Mucosa of gallbladder (tissue), 1 donor: ENCODE results near the gene SLC4A7. TPM values are rescaled to one million over a fixed set of nuclear protein-coding genes. Genes with fewer than 3 reads are reported as not detected.
"Not testable (repeated sequence)": the region's sequence is repeated elsewhere in the genome, so short reads cannot be mapped to it uniquely, and the experiment has no call there.

Experiments used
- DNase-seq: peaks from one replicate; pipeline ENCODE4 v3.0.0-alpha.2; 2020; ENCODE audit warnings: low spot score
- total RNA-seq: library from RNA; stranded (reverse); gene quantifications from one replicate; pipeline ENCODE4 v1.2.1, GENCODE V29; 2021
- donor health status: DM: no; HTN: no; CAD: no.

SLC4A7 gene
- total RNA-seq, 1 donor from 2014 or later: 35.1 TPM

GRCh38 chr3:27429909-27430308 is 54.3 kb downstream of the SLC4A7 start:
- DNase-seq: no peak

DNA sequence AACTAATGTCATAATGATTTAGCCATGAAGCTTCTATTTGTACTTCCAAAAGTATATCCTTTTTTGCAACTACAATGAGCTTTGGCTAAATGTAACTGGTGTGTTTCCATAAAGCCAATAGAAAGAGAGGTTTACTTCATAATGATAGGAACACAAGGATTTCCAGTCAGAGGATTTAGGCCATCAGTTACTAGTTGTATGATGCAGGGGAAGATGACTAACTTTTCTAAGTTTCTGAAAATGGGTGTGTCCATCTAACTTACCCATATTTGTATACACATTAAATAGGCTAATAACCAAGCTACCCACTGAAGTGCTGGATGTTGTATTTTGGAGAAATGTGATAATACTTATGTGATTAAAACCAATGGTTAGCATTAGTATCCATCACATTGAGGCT is 55.7 kb downstream of the SLC4A7 start:
- no peak for DNase-seq

DNA sequence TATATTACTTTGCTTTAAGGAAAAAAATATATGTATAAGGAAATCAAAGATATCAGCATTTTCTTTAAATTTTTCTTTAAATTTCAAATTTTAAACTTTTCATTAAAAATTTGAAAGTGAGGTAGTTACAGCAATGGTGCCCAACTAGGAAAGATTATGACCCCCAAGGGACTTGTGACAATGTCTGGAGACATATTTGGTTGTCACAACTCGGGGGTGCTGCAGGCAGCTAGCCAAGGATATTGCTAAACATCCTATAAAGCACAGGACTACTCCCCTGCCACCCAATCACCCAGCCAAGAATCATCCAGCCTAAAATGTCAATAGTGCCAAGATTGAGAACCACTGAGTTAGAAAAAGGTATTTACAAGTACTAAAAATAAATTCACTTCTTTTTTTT is 57.3 kb downstream of the SLC4A7 start:
- no peak for DNase-seq

DNA sequence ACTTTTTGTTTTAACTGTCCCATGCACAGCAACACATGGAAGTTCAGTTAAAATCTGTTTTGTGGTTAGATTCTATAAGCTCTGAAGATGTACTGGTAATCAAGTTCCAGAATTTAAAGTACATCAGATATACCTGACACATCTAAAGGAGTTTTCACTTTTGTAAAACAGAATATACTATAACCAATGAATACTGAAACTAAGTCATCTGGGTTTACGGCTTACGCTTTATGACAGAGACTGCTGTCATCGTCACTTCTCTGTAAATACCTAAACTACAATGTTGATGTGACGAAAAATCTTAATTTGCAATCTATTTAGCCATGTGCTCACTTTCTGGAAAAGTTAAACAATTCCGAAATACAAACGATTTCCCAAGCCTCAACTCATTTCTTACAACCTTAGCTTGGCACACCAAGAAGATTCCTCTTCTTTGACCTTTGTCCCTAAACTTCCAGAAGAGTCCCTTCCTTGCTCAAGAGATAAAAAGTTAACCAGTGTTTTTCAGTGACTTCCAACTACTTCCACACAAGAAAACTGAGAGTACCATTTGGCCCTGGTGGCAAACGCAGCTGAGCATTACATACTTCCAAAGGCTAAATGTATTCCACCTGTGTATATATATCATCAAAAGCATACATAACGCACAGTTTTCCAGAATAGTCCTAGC is 58.2 kb downstream of the SLC4A7 start:
- no peak for DNase-seq

GRCh38 chr3:27424812-27425521 is 59.2 kb downstream of the SLC4A7 start:
- not testable (repeated sequence) for DNase-seq

GRCh38 chr3:27423463-27423862 is 60.7 kb downstream of the SLC4A7 start:
- DNase-seq: no peak

DNA sequence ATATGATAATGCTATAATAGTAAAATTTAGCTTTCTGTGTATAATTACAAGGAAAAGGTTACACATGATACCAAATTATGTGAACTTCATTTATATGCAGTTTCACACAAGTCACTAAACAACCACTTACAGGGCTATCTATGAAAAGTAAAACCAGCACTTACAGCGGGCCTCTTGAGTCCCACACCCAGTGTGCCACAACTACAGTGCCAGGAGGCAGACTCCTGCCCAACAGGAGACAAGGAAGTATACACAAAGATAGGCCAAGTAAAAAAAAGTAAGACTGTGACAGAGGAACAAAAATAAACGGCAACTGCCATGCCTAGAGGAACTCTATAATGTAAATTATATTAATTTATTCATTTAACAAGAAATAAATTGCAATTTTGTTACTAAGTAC is 61.6 kb downstream of the SLC4A7 start:
- no peak for DNase-seq

DNA sequence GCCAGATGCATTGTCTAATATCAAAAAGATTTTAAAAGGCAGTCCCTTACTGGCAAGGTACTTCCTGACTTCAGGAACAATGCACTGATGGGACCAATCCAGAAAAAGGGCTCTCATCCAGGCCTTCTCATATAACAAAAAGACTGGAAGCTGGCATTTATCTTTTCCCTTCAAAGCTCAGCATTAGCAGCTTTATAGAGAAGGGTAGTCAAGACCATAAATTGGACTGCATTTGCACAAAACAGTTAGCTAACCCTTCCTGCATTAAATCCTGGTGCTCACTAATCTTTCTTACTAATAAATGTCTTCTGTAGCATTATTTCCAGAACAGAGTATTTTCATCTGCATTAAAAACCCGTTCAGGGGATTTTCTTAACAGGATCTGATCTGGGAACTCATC is 69.0 kb downstream of the SLC4A7 start:
- DNase-seq: no peak

GRCh38 chr3:27392950-27393679 is 91.1 kb downstream of the SLC4A7 start:
- no peak for DNase-seq

DNA sequence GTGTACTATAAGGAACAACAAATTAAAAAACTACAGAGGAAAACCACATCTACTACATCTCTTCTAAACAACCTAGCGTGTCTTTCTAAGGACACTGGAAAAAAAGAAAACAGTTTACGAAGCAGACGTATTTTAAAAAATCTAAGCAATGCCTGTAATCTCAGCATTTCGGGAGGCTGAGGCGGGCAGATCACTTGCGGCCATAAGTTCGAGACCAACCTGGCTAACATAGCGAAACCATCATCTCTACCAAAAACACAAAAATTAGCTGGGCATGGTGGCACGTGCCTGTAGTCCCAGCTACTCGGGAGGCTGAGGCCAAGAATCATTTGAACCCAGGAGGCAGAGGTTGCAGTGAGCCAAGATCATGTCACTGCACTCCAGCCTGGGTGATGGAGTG is 91.8 kb downstream of the SLC4A7 start:
- not testable (repeated sequence) for DNase-seq

DNA sequence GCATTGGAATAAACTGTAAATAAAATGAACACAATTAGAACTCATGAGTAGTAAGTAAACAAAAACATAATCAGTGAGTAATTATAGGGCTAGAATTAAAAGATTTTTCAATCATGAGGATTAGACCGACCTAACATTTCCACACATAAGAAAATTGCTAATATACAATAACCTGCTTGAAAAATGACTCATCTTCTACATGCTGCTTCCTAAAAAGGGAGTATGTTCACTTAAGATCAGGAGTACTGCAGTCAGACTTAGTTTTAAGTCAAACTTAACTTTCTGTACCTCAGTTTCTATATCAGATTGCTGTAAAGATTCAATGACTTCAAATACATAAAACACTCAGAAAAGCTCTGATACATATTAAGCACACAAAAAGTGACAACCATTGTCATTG is 92.4 kb downstream of the SLC4A7 start:
- DNase-seq: no peak

- DNase-seq: no peak
Observed at GRCh38 chr3:27387625-27388024, 96.6 kb downstream of the SLC4A7 start.

DNA sequence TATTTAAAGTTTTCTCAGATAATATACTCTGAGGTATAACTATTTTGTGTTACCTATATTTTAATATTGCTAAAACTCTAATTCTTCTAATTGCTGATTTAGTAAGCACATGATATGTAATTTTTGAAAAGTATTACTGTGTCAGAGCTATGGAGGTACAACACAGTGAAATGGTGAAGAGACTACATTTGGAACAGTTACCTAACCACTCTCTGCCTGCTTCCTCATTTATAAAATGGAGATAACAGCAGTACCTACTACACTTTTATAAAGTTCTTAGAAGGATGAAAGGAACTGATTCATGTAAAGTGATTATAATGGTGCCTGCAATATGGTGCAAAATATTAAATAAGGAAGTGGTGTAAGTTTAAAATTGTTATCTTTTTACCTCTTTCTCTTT is 98.7 kb downstream of the SLC4A7 start:
- DNase-seq: no peak

GRCh38 chr3:27384191-27384590 is 100.0 kb downstream of the SLC4A7 start:
- DNase-seq: no peak

DNA sequence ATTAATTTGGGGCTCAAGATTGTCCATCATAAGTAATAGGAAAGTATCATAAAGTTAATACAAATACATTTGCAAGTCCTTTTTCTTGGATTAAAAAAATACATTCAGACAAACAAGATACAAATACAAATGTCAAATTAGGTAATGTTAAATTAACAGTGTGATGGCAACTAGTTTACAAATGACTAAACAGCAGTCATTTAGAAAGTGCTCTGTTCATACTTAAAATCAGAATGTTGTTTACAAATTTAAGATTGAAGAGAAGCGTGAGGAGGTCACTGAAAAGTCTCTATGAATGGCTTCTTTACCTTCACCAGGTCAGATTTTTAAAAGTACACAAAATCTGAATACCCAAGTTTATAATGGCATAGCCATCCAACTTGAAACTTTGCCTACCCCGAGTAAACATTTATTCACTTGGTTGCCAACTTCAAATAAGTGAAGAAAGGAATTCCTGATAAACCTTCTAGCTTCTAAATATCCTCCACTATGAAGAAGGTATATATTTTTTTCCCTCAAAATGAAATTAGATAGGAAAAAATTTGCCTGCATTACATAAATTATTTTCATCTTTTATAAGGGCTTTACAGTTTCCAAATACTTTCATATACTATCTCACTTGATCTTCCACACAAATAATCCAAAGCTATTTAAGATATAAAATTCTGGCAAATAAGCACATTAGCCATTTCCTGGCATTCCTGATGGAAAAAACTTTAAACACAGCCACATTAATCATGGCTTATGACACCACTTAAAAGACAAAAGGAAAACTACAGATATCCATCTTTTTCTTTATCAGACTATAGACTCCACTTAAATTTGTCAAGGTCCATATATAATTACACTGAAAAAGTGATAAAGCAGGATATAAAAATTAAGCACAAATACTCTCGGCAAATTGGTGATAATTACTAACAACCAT is 103.5 kb downstream of the SLC4A7 start:
- no peak for DNase-seq

GRCh38 chr3:27378331-27378730 is 105.9 kb downstream of the SLC4A7 start:
- no peak for DNase-seq

- DNase-seq: no peak
Observed at GRCh38 chr3:27376109-27376772, 107.9 kb downstream of the SLC4A7 start.

DNA sequence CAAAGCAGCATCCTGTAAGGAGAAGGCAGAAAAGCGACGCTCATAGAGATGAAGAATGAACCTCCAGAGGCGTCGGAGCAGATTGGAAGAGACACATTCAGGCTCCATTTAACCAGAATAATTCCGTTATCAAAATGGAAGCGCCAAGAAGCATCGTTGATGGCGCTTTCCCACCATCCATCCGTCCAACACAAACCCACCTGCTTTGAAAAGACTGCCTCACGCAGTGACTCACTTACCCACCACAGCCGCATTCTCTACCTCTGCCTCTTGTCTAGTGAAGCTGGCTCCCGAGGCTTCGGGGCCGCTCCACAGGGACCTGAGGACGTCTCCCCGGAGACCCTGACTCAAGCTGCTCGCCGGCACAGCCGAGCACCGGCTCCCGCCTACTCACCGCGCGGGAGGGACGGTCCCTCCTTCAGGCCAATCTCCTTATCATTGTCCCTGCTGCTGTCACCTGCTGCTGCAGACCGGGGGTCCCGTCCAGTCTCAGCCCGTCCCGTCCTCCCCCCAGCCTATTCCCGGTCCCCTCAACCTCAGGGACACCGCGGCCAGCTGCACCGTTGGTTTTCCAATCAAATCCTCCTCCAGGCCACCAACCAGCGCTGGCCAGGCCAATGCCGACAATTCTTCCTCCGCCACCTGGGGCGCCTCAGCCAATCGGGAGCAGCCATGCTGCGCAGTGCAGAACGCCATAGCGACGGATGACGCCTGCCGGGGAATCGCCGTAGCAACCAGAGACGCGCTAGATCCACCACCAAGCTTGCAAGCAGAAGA is 115.2 kb downstream of the SLC4A7 start, which contains the start of gene NEK10:
NEK10 (minus strand) TSS at position 553 of the 777 bp plus-strand sequence. CDS start 16,501 bp downstream, outside the sequence.
- peak; percentile 94 for DNase-seq

GRCh38 chr3:27366062-27366591 is 118.1 kb downstream of the SLC4A7 start:
- no peak for DNase-seq
